Measurements from ENCODE around the gene EDDM13.

EDDM13 gene

GRCh38 chr19:56282809-56283208 lies 10.3 kb downstream of the EDDM13 start:
- TF ChIP-seq GATA3 (IDR thresholded peaks at IDR 0.05; ENCODE audit: low read depth, low read length) = no peak
- no peak for TF ChIP-seq GATA2 (IDR thresholded peaks at IDR 0.05; ENCODE audit: low read depth, low read length)

- no peak for TF ChIP-seq GATA2 (IDR thresholded peaks at IDR 0.05; ENCODE audit: low read depth, low read length)
- TF ChIP-seq GATA3 (IDR thresholded peaks at IDR 0.05; ENCODE audit: low read depth, low read length) = no peak
These were observed 12.2 kb downstream of the EDDM13 start for GRCh38 chr19:56284746-56285145.

- TF ChIP-seq GATA3 (IDR thresholded peaks at IDR 0.05; ENCODE audit: low read depth, low read length) (no peak), GATA2 (IDR thresholded peaks at IDR 0.05; ENCODE audit: low read depth, low read length) (no peak)
These were observed 17.6 kb downstream of the EDDM13 start for GRCh38 chr19:56290104-56290503.

GRCh38 chr19:56291867-56292266 lies 19.3 kb downstream of the EDDM13 start:
- TF ChIP-seq GATA3 (IDR thresholded peaks at IDR 0.05; ENCODE audit: low read depth, low read length) (no peak), GATA2 (IDR thresholded peaks at IDR 0.05; ENCODE audit: low read depth, low read length) (no peak)

- TF ChIP-seq GATA3 (IDR thresholded peaks at IDR 0.05; ENCODE audit: low read depth, low read length) (no peak), GATA2 (IDR thresholded peaks at IDR 0.05; ENCODE audit: low read depth, low read length) (no peak)
These were observed 22.0 kb downstream of the EDDM13 start for GRCh38 chr19:56294549-56294948.

- no peak for TF ChIP-seq GATA3 (IDR thresholded peaks at IDR 0.05; ENCODE audit: low read depth, low read length)
These were observed 23.2 kb downstream of the EDDM13 start for GRCh38 chr19:56295531-56296455.

- no peak for TF ChIP-seq GATA3 (IDR thresholded peaks at IDR 0.05; ENCODE audit: low read depth, low read length)
- TF ChIP-seq GATA2 (IDR thresholded peaks at IDR 0.05; ENCODE audit: low read depth, low read length) = no peak
These were observed 24.5 kb downstream of the EDDM13 start for GRCh38 chr19:56297010-56297409.

- TF ChIP-seq GATA3 (IDR thresholded peaks at IDR 0.05; ENCODE audit: low read depth, low read length) (no peak), GATA2 (IDR thresholded peaks at IDR 0.05; ENCODE audit: low read depth, low read length) (no peak)
These were observed 27.1 kb downstream of the EDDM13 start for GRCh38 chr19:56299688-56300087.

- TF ChIP-seq GATA3 (IDR thresholded peaks at IDR 0.05; ENCODE audit: low read depth, low read length) (no peak), GATA2 (IDR thresholded peaks at IDR 0.05; ENCODE audit: low read depth, low read length) (no peak)
These were observed 28.6 kb downstream of the EDDM13 start for GRCh38 chr19:56301155-56301554.

GRCh38 chr19:56301886-56302620 lies 29.5 kb downstream of the EDDM13 start:
- no peak for TF ChIP-seq GATA3 (IDR thresholded peaks at IDR 0.05; ENCODE audit: low read depth, low read length)
- no peak for TF ChIP-seq GATA2 (IDR thresholded peaks at IDR 0.05; ENCODE audit: low read depth, low read length)

- TF ChIP-seq GATA2 (IDR thresholded peaks at IDR 0.05; ENCODE audit: low read depth, low read length) (no peak), GATA3 (IDR thresholded peaks at IDR 0.05; ENCODE audit: low read depth, low read length) (no peak)
These were observed 31.7 kb downstream of the EDDM13 start for GRCh38 chr19:56304243-56304642.

GRCh38 chr19:56306016-56306415 lies 33.5 kb downstream of the EDDM13 start:
- TF ChIP-seq GATA3 (IDR thresholded peaks at IDR 0.05; ENCODE audit: low read depth, low read length) (no peak), GATA2 (IDR thresholded peaks at IDR 0.05; ENCODE audit: low read depth, low read length) (no peak)

GRCh38 chr19:56308792-56309191 lies 36.2 kb downstream of the EDDM13 start:
- TF ChIP-seq GATA3 (IDR thresholded peaks at IDR 0.05; ENCODE audit: low read depth, low read length) (no peak), GATA2 (IDR thresholded peaks at IDR 0.05; ENCODE audit: low read depth, low read length) (no peak)

- no peak for TF ChIP-seq GATA2 (IDR thresholded peaks at IDR 0.05; ENCODE audit: low read depth, low read length)
- no peak for TF ChIP-seq GATA3 (IDR thresholded peaks at IDR 0.05; ENCODE audit: low read depth, low read length)
These were observed 37.1 kb downstream of the EDDM13 start for GRCh38 chr19:56309511-56310185.
